ENCODE results near the gene SPTAN1.

DNA sequence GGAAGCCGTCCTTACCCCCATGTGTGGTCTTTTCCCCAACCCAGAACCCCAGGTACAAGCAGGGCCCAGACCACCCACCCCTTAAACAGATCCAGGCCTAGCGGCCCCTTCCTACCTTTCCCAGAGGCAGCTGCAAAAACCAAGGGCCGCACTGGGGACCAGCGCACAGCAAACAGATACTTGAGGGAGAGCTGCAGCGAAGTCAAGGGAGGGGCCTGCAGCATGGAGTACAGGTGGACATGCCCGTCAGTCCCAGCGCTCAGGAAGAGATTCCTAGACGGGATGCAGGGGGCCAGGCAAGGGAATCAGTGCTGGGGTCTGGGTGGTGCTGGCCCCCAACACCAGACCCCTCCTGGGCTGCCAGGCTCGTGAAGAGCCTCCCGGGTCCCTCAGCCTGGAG, 81.7 kb downstream of the SPTAN1 start:
- TF ChIP-seq, protein P1, sequence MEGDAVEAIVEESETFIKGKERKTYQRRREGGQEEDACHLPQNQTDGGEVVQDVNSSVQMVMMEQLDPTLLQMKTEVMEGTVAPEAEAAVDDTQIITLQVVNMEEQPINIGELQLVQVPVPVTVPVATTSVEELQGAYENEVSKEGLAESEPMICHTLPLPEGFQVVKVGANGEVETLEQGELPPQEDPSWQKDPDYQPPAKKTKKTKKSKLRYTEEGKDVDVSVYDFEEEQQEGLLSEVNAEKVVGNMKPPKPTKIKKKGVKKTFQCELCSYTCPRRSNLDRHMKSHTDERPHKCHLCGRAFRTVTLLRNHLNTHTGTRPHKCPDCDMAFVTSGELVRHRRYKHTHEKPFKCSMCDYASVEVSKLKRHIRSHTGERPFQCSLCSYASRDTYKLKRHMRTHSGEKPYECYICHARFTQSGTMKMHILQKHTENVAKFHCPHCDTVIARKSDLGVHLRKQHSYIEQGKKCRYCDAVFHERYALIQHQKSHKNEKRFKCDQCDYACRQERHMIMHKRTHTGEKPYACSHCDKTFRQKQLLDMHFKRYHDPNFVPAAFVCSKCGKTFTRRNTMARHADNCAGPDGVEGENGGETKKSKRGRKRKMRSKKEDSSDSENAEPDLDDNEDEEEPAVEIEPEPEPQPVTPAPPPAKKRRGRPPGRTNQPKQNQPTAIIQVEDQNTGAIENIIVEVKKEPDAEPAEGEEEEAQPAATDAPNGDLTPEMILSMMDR (IDR thresholded peaks at IDR 0.05) = no peak
- TF ChIP-seq POLR2A (IDR thresholded peaks at IDR 0.05) = no peak
